ENCODE measurements around the gene ZNF784.

DNA sequence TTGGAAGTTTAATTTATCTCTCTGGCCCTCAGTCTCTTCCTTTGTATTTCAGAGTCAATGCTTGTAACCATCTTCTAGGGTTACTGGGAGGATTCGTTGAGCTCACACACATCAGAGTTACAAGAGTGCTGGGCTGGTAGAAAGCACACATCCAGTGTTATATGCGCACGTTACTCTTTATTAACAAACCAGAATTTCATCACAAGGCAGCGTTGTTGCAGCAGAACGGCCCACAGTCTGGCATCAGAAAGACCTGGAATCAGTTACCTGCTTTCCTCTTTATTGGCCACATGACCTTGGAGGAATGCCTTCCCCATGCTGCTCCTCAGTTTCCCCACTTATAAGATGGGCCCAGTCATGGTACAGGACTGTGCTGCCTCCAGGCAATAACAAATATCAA, 15.0 kb downstream of the ZNF784 start:
- no peak for TF ChIP-seq KDM4B (IDR thresholded peaks at IDR 0.05; ENCODE audit: borderline replicate concordance in 2 of 2, low read depth in 1 of 2)
- TF ChIP-seq FOXA3 (CRISPR knock-in tag; conservative IDR thresholded peaks at IDR 0.05 in 1 of 2, IDR thresholded peaks at IDR 0.05 in 1 of 2), result no peak
- no peak for TF ChIP-seq MCM7 (IDR thresholded peaks at IDR 0.05)
- no peak for TF ChIP-seq ZNF644 (tag; IDR thresholded peaks at IDR 0.05; ENCODE audit: low read depth)
- TF ChIP-seq TAF1 (IDR thresholded peaks at IDR 0.05; ENCODE audit: control insufficient read depth, extremely low read depth, insufficient read depth, low read length, severe bottlenecking), result no peak
- no peak for TF ChIP-seq ZNF384 (IDR thresholded peaks at IDR 0.05; ENCODE audit: low read depth, low read length)
- no peak for TF ChIP-seq BCL6 (CRISPR knock-in tag; IDR thresholded peaks at IDR 0.05)
- TF ChIP-seq POLR2A (conservative IDR thresholded peaks at IDR 0.05), result no peak
- TF ChIP-seq NELFE (IDR thresholded peaks at IDR 0.05; ENCODE audit: insufficient read depth, insufficient read length), result no peak
- no peak for TF ChIP-seq CCNT2 (IDR thresholded peaks at IDR 0.05; ENCODE audit: borderline replicate concordance, extremely low read depth, insufficient read length, low read depth, low read length)
- no peak for TF ChIP-seq SMC3 (conservative IDR thresholded peaks at IDR 0.05; ENCODE audit: insufficient read depth, low read depth, low read length)
- TF ChIP-seq SREBF1 (IDR thresholded peaks at IDR 0.05; ENCODE audit: borderline replicate concordance, low read depth, low read length), result no peak
- TF ChIP-seq, protein P1, sequence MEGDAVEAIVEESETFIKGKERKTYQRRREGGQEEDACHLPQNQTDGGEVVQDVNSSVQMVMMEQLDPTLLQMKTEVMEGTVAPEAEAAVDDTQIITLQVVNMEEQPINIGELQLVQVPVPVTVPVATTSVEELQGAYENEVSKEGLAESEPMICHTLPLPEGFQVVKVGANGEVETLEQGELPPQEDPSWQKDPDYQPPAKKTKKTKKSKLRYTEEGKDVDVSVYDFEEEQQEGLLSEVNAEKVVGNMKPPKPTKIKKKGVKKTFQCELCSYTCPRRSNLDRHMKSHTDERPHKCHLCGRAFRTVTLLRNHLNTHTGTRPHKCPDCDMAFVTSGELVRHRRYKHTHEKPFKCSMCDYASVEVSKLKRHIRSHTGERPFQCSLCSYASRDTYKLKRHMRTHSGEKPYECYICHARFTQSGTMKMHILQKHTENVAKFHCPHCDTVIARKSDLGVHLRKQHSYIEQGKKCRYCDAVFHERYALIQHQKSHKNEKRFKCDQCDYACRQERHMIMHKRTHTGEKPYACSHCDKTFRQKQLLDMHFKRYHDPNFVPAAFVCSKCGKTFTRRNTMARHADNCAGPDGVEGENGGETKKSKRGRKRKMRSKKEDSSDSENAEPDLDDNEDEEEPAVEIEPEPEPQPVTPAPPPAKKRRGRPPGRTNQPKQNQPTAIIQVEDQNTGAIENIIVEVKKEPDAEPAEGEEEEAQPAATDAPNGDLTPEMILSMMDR (IDR thresholded peaks at IDR 0.05 in 2 of 3, conservative IDR thresholded peaks at IDR 0.05 in 1 of 3; ENCODE audit: insufficient read depth in 2 of 3, low read depth in 1 of 3, low read length in 3 of 3), result no peak
- no peak for TF ChIP-seq RBBP5 (IDR thresholded peaks at IDR 0.05; ENCODE audit: borderline replicate concordance, insufficient read depth, low read length, poor library complexity, severe bottlenecking)

Data from K562 (cell line).